ENCODE measurements around the gene ALAS1.

Gene ALAS1

DNA sequence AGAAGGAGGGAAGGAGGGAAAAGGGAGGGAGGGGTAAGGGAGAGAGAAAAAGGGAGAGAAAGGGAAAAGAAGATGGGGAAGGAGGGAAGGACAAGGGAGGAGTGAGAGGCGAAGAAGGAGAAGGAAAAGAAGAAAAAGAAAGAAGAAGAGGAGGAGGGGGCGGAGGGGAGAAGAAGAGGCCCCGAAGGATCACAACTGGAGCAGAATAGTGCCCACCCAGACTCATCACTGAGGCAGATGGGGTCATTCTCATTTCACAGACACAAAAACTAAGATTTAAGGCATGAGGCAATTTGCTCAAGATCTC is 2.7 kb upstream of the ALAS1 start:
- H3K4me1 ChIP-seq (ENCODE audit: insufficient read depth, insufficient read length) = peaks cover 6% of the 10 kb centered on the region
- no peak for DNase-seq (ENCODE audit: low read depth, low spot score)
- H3K9ac ChIP-seq (ENCODE audit: insufficient read length, low read depth) = no peak overlapping the region
- peaks cover 9% of the 10 kb centered on the region for H3K27me3 ChIP-seq (ENCODE audit: insufficient read depth, insufficient read length)
- TF ChIP-seq YY1 (IDR thresholded peaks at IDR 0.05; ENCODE audit: insufficient read depth, insufficient read length) = no peak
- no peak for TF ChIP-seq ZNF274 (IDR thresholded peaks at IDR 0.05; ENCODE audit: low read depth, low read length)
- TF ChIP-seq SUZ12 (IDR thresholded peaks at IDR 0.05; ENCODE audit: extremely low read depth, insufficient read depth, insufficient read length) = no peak
- H3K4me3 ChIP-seq (ENCODE audit: insufficient read length, low read depth) = no peak overlapping the region
- no peaks in the 10 kb centered on the region for H3K9me3 ChIP-seq (ENCODE audit: insufficient read depth, low read length)
- peaks cover 13% of the 10 kb centered on the region for H3K36me3 ChIP-seq (ENCODE audit: insufficient read depth, insufficient read length, low read length)

DNA sequence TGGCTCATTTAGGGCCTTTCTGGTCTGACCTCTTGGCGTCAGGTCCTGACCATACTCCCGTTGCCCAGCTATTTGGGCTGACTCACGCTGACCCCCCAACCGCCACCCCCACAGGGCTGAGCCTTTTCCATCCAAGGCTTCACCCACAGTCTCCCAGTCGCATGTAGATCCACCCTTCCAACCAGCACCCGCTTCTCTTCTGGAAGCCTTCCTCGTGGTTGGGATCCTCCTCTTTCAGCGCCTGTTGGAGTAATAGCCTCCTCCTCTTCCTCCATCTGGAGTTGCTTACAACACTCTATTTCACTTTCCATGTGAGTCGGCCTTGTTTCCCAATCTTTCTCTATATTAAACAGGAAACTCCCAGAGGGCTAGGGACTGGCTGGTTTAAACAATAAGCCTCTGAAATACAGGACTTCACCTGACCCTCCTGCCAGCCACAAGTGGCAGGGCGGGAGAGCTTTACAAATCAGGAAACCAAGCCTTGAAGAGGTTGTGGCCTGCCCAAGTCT is 2.1 kb upstream of the ALAS1 start:
- no peak for DNase-seq (ENCODE audit: low read depth, low spot score)
- no peak for TF ChIP-seq SUZ12 (IDR thresholded peaks at IDR 0.05; ENCODE audit: extremely low read depth, insufficient read depth, insufficient read length)
- TF ChIP-seq ZNF274 (IDR thresholded peaks at IDR 0.05; ENCODE audit: low read depth, low read length) = no peak
- TF ChIP-seq YY1 (IDR thresholded peaks at IDR 0.05; ENCODE audit: insufficient read depth, insufficient read length) = no peak

DNA sequence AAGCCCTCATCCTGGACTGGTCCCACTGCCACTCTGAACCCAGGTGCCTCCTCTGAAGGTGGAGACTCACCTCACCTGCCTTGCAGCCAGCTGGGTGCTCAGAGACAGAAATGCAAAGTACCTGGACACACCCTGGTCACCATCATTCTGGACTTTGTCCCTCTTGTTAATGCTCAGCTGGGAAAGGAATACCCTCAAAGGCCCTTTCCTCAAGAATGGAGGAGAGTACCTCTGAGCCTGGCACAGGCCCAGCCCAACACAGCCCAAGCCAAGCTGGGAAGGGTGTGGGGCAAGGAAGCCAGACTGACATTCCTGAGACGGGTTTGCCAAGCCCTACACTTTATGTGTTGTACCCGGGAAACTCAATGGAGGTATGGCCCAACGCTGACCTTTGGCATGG is 983 bp upstream of the ALAS1 start:
- Histone ChIP-seq H3K36me3 (ENCODE audit: insufficient read depth, insufficient read length, low read length) (peaks cover 29% of the 10 kb centered on the region), H3K9ac (ENCODE audit: insufficient read length, low read depth) (no peak overlapping the region), H3K9me3 (ENCODE audit: insufficient read depth, low read length) (no peaks in the 10 kb centered on the region), H3K4me1 (ENCODE audit: insufficient read depth, insufficient read length) (peaks cover 3% of the 10 kb centered on the region), H3K4me3 (ENCODE audit: insufficient read length, low read depth) (no peak overlapping the region), H3K27me3 (ENCODE audit: insufficient read depth, insufficient read length) (peaks cover 9% of the 10 kb centered on the region)
- no peak for DNase-seq (ENCODE audit: low read depth, low spot score)
- no peak for TF ChIP-seq YY1 (IDR thresholded peaks at IDR 0.05; ENCODE audit: insufficient read depth, insufficient read length)
- TF ChIP-seq SUZ12 (IDR thresholded peaks at IDR 0.05; ENCODE audit: extremely low read depth, insufficient read depth, insufficient read length) = no peak
- no peak for TF ChIP-seq ZNF274 (IDR thresholded peaks at IDR 0.05; ENCODE audit: low read depth, low read length)

More for the DNA sequence above, 2.1 kb upstream of the ALAS1 start:
- Histone ChIP-seq H3K36me3 (ENCODE audit: insufficient read depth, insufficient read length, low read length) (peaks cover 19% of the 10 kb centered on the region), H3K27me3 (ENCODE audit: insufficient read depth, insufficient read length) (peaks cover 9% of the 10 kb centered on the region), H3K4me1 (ENCODE audit: insufficient read depth, insufficient read length) (peaks cover 3% of the 10 kb centered on the region), H3K4me3 (ENCODE audit: insufficient read length, low read depth) (no peak overlapping the region), H3K9ac (ENCODE audit: insufficient read length, low read depth) (no peak overlapping the region), H3K9me3 (ENCODE audit: insufficient read depth, low read length) (no peaks in the 10 kb centered on the region)

DNA sequence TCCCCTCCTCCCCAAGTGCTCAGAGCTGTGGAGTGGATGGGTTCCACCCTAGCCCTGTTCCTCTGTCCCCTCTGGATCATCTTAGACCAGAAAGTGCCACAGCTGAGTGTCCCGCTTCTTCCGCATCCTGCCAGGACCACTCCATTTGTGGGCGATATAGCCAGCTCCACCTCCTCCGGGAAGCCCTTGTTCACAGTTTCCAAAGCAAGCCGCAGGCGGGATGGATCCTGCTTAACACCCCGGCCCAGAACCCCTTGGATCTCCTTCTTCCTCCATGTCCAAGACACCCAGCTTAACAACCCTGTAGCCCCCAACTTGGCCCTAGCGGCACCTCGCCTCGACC is 490 bp upstream of the ALAS1 start:
- Histone ChIP-seq H3K9me3 (ENCODE audit: insufficient read depth, low read length) (no peaks in the 10 kb centered on the region), H3K27me3 (ENCODE audit: insufficient read depth, insufficient read length) (peaks cover 9% of the 10 kb centered on the region), H3K4me1 (ENCODE audit: insufficient read depth, insufficient read length) (peaks cover 3% of the 10 kb centered on the region), H3K9ac (ENCODE audit: insufficient read length, low read depth) (peak overlapping the region; percentile 86), H3K4me3 (ENCODE audit: insufficient read length, low read depth) (peak overlapping the region; percentile 19), H3K36me3 (ENCODE audit: insufficient read depth, insufficient read length, low read length) (peaks cover 33% of the 10 kb centered on the region)
- DNase-seq (ENCODE audit: low read depth, low spot score) = no peak
- TF ChIP-seq YY1 (IDR thresholded peaks at IDR 0.05; ENCODE audit: insufficient read depth, insufficient read length) (no peak), SUZ12 (IDR thresholded peaks at IDR 0.05; ENCODE audit: extremely low read depth, insufficient read depth, insufficient read length) (no peak), ZNF274 (IDR thresholded peaks at IDR 0.05; ENCODE audit: low read depth, low read length) (no peak)

DNA sequence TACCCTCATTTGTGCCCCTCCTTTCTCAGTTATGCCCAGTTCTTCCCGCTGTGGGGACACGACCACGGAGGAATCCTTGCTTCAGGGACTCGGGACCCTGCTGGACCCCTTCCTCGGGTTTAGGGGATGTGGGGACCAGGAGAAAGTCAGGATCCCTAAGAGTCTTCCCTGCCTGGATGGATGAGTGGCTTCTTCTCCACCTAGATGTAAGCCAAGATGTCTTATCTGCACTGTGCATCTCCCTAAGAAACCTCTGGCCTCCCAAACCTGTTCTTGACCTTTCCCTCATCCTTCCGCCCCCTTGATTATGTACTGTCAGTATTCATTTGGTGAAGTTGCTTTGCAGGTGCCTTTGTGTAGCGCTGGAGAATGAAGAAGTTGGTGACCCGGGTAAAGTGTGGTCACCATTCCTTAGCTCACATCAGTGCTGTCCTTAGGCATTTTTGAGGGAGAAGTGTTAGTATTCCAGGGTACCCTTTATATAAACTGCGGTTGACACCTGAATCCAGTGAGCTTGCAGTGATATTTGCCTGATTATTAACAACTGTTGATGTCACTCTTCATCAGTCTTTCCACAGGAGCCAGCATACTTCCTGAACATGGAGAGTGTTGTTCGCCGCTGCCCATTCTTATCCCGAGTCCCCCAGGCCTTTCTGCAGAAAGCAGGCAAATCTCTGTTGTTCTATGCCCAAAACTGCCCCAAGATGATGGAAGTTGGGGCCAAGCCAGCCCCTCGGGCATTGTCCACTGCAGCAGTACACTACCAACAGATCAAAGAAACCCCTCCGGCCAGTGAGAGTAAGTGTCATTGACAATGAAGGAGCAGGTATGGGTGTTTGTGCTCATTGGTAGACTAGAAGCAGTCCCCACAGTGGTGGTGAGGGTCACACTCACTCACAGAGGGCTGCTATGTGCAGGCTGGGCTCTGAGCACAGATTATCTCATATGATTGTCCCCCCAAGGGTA is 966 bp downstream of the ALAS1 start:
- peaks cover 9% of the 10 kb centered on the region for H3K27me3 ChIP-seq (ENCODE audit: insufficient read depth, insufficient read length)
- peaks cover 3% of the 10 kb centered on the region for H3K4me1 ChIP-seq (ENCODE audit: insufficient read depth, insufficient read length)
- peaks cover 48% of the 10 kb centered on the region for H3K36me3 ChIP-seq (ENCODE audit: insufficient read depth, insufficient read length, low read length)
- TF ChIP-seq ZNF274 (IDR thresholded peaks at IDR 0.05; ENCODE audit: low read depth, low read length) = no peak
- no peak for TF ChIP-seq SUZ12 (IDR thresholded peaks at IDR 0.05; ENCODE audit: extremely low read depth, insufficient read depth, insufficient read length)
- TF ChIP-seq YY1 (IDR thresholded peaks at IDR 0.05; ENCODE audit: insufficient read depth, insufficient read length) = no peak
- H3K9ac ChIP-seq (ENCODE audit: insufficient read length, low read depth) = peak overlapping the region; percentile 86
- no peaks in the 10 kb centered on the region for H3K9me3 ChIP-seq (ENCODE audit: insufficient read depth, low read length)
- no peak for DNase-seq (ENCODE audit: low read depth, low spot score)
- H3K4me3 ChIP-seq (ENCODE audit: insufficient read length, low read depth) = peak overlapping the region; percentile 90

DNA sequence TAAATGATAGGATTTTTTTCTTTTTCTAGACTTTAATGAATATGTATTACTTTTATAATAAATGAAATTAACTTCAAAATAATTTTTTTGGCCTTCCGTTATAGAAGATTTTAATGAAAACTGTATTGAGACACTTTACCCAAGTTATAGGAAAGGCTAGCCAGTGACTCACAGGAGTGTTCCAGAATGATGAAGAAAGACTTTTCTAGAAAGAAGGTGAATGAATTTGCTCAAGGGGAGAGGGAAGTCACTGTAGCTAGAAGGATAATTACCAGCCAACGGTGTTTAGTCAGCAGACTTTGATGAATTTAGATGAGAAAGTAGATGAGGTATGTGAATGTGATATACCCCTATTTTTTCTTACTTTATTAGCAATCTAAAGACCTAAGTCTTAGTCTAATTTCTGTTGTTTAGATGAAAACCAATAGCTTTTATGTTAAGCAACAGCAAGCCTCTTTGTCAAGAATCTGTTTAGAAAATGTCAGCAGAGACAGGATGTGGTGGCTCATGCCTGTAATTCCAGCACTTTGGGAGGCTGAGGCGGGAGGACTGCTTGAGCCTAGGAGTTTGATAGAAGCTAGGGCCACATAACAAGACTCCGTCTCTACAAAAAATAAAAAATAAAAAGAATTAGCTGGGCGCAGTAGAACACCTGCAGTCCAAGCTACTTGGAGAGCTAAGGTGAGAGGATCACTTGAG is 3.2 kb downstream of the ALAS1 start:
- no peak overlapping the region for H3K4me3 ChIP-seq (ENCODE audit: insufficient read length, low read depth)
- H3K27me3 ChIP-seq (ENCODE audit: insufficient read depth, insufficient read length) = peaks cover 6% of the 10 kb centered on the region
- no peaks in the 10 kb centered on the region for H3K9me3 ChIP-seq (ENCODE audit: insufficient read depth, low read length)
- peaks cover 70% of the 10 kb centered on the region for H3K36me3 ChIP-seq (ENCODE audit: insufficient read depth, insufficient read length, low read length)
- TF ChIP-seq SUZ12 (IDR thresholded peaks at IDR 0.05; ENCODE audit: extremely low read depth, insufficient read depth, insufficient read length) (no peak), ZNF274 (IDR thresholded peaks at IDR 0.05; ENCODE audit: low read depth, low read length) (no peak), YY1 (IDR thresholded peaks at IDR 0.05; ENCODE audit: insufficient read depth, insufficient read length) (no peak)
- H3K9ac ChIP-seq (ENCODE audit: insufficient read length, low read depth) = no peak overlapping the region
- DNase-seq (ENCODE audit: low read depth, low spot score) = no peak
- peaks cover 3% of the 10 kb centered on the region for H3K4me1 ChIP-seq (ENCODE audit: insufficient read depth, insufficient read length)

All from NT2/D1 (cell line).